HG02973 (cell line): ENCODE measurements around the gene DCLRE1B.

ENCODE experiments used
- ATAC-seq: cut with Tn5 transposase; IDR thresholded peaks from one replicate; pipeline ENCODE4 v1.9.1; 2021; ENCODE audit warnings: moderate library complexity; ENCODE audit not compliant: unreplicated experiment

DCLRE1B gene

GRCh38 chr1:113918243-113918642 lies 13.1 kb downstream of the DCLRE1B start:
- no peak for ATAC-seq

- no peak for ATAC-seq
Observed at GRCh38 chr1:113922957-113923356, 17.8 kb downstream of the DCLRE1B start.

- ATAC-seq = no peak
Observed at GRCh38 chr1:113924473-113924872, 19.3 kb downstream of the DCLRE1B start.

GRCh38 chr1:113928187-113928930 lies 23.2 kb downstream of the DCLRE1B start:
- ATAC-seq = peak; percentile 23

GRCh38 chr1:113928941-113929749 lies 24.0 kb downstream of the DCLRE1B start, which contains the start of gene HIPK1:
Gene HIPK1, plus strand, starts transcription at chr1:113929324.
- ATAC-seq = peak; percentile 52

GRCh38 chr1:113929750-113930498 lies 24.8 kb downstream of the DCLRE1B start:
- peak; percentile 23 for ATAC-seq

GRCh38 chr1:113930499-113931161 lies 25.5 kb downstream of the DCLRE1B start:
- peak; percentile 42 for ATAC-seq

GRCh38 chr1:113931451-113931851 lies 26.3 kb downstream of the DCLRE1B start:
- no peak for ATAC-seq

- ATAC-seq = no peak
Observed at GRCh38 chr1:113934006-113934405, 28.9 kb downstream of the DCLRE1B start.

- no peak for ATAC-seq
Observed at GRCh38 chr1:113934511-113935055, 29.5 kb downstream of the DCLRE1B start.

- no peak for ATAC-seq
Observed at GRCh38 chr1:113935176-113935575, 30.1 kb downstream of the DCLRE1B start.

- no peak for ATAC-seq
Observed at GRCh38 chr1:113935970-113936369, 30.8 kb downstream of the DCLRE1B start.

- no peak for ATAC-seq
Observed at GRCh38 chr1:113937146-113937545, 32.0 kb downstream of the DCLRE1B start.

GRCh38 chr1:113938192-113938591 lies 33.1 kb downstream of the DCLRE1B start:
- no peak for ATAC-seq

- ATAC-seq = no peak
Observed at GRCh38 chr1:113940365-113941244, 35.5 kb downstream of the DCLRE1B start.

GRCh38 chr1:113941245-113941559 lies 36.1 kb downstream of the DCLRE1B start:
- no peak for ATAC-seq

- ATAC-seq = no peak
Observed at GRCh38 chr1:113942527-113942926, 37.4 kb downstream of the DCLRE1B start.

GRCh38 chr1:113943028-113943811 lies 38.1 kb downstream of the DCLRE1B start:
- ATAC-seq = no peak

- ATAC-seq = no peak
Observed at GRCh38 chr1:113945329-113945728, 40.2 kb downstream of the DCLRE1B start.
